HepG2 (cell line): Measurements from ENCODE around the gene ZDHHC7. TPM values are rescaled to one million over a fixed set of nuclear protein-coding genes. Genes with fewer than 3 reads are reported as not detected.

Source experiments
- ATAC-seq: fragments of 200-7000 bp; cut with Tn5 transposase; 3 replicates; pipeline ENCODE4 v1.9.1; 2020; ENCODE audit warnings: mild to moderate bottlenecking, moderate library complexity
- BruUV-seq: library from RNA; stranded (reverse); fragments of 400-500 nt; replicated peaks from 2 replicates; lab custom pipeline; 2021; lab: Mats Ljungman, UMichigan
- CTCF ChIA-PET: fragments of 300-600 bp; formaldehyde crosslinking; extraction: SDS; loops from one replicate; lab custom pipeline; 2021; ENCODE audit warnings: low total read pairs, inconsistent platforms, low intra/inter-chr PET ratio; lab: Yijun Ruan, JAX
- POLR2A ChIA-PET: fragments of 350-600 bp; sonication (Branson Sonifier 250); formaldehyde crosslinking; loops from one replicate; lab custom pipeline; 2020; ENCODE audit warnings: antibody characterized with exemption, inconsistent platforms; lab: Yijun Ruan, JAX
- DNase-seq: peaks from one replicate; pipeline ENCODE4 v3.0.0-alpha.2; 2015; ENCODE audit warnings: low spot score
- FAIRE-seq: peaks from 3 replicates; lab custom pipeline; 2011; peaks lifted over from hg19 to GRCh38; lab: Jason Lieb, UNC
- H2AFZ ChIP-seq: one replicate; pipeline ENCODE4 v1.6.1; 2011; ENCODE audit warnings: low read length, inconsistent platforms
- H3K27ac ChIP-seq: fragments of 300-600 bp; 3 replicates; pipeline ENCODE4 v1.8.0; 2011; ENCODE audit warnings: mixed run types, mild to moderate bottlenecking, mixed read lengths, low read length, inconsistent platforms; ENCODE audit not compliant: insufficient read depth; ENCODE audit errors: extremely low read length
- H3K27me3 ChIP-seq, 2 experiments: fragments of 200-600 bp in 1 of 2; 2 replicates in 1 of 2; 3 replicates in 1 of 2; pipeline versions ENCODE4 v1.6.0 to v1.8.0; 2011; ENCODE audit warnings: low read length in 2 of 2, mild to moderate bottlenecking in 2 of 2, moderate library complexity in 2 of 2, inconsistent platforms in 1 of 2; ENCODE audit not compliant: insufficient read depth in 2 of 2, control insufficient read depth in 1 of 2
- H3K36me3 ChIP-seq, 2 experiments: fragments of 200-600 bp in 1 of 2; replicated peaks in 1 of 2; 2 replicates in 1 of 2; 3 replicates in 1 of 2; pipeline versions ENCODE4 v1.5.1 to v1.8.0; 2011; ENCODE audit warnings: low read length in 2 of 2, inconsistent platforms in 1 of 2; ENCODE audit not compliant: insufficient read depth in 2 of 2, control insufficient read depth in 1 of 2
- H3K4me1 ChIP-seq: 2 replicates; pipeline ENCODE4 v1.5.1; 2012; ENCODE audit warnings: low read length, inconsistent platforms; ENCODE audit not compliant: insufficient read depth
- H3K4me2 ChIP-seq: 2 replicates; pipeline ENCODE4 v1.6.0; 2011; ENCODE audit warnings: low read depth, low read length, inconsistent platforms
- H3K4me3 ChIP-seq, 3 experiments: fragments of 200-600 bp in 1 of 3; sonication (generic), shearing (Covaris generic) in 1 of 3; replicated peaks in 1 of 3; 2 replicates each; pipeline ENCODE4 v1.5.1; 2011 to 2016; ENCODE audit warnings: low read length in 3 of 3, inconsistent platforms in 2 of 3, low read depth in 2 of 3, mild to moderate bottlenecking in 2 of 3, control low read depth in 1 of 3, mixed read lengths in 1 of 3; ENCODE audit not compliant: insufficient read depth in 1 of 3
- H3K79me2 ChIP-seq: one replicate; pipeline ENCODE4 v1.6.1; 2011; ENCODE audit warnings: low read length, inconsistent platforms; ENCODE audit not compliant: insufficient read depth
- H3K9ac ChIP-seq: 2 replicates; pipeline ENCODE4 v1.6.0; 2011; ENCODE audit warnings: mild to moderate bottlenecking, low read depth, low read length, inconsistent platforms; ENCODE audit not compliant: insufficient read depth
- H3K9me3 ChIP-seq: 2 replicates; pipeline ENCODE4 v1.5.1; 2012; ENCODE audit warnings: mild to moderate bottlenecking, low read length
- H4K20me1 ChIP-seq: 2 replicates; pipeline ENCODE4 v1.6.0; 2011; ENCODE audit warnings: inconsistent platforms, mild to moderate bottlenecking, low read length, moderate library complexity; ENCODE audit not compliant: insufficient read depth
- ATAD3A ChIP-seq: sonication (generic); formaldehyde crosslinking; IDR thresholded peaks from 2 replicates; pipeline ENCODE4 v1.4.0; 2020; ENCODE audit warnings: missing genetic modification reagents
- BCL6 ChIP-seq: IDR thresholded peaks from 2 replicates; pipeline ENCODE4 v1.6.1; 2016; ENCODE audit warnings: missing genetic modification reagents, missing compliant biosample characterization
- CBX1 ChIP-seq: IDR thresholded peaks from one replicate; pipeline ENCODE4 v1.6.1; 2016; ENCODE audit warnings: antibody characterized with exemption, low read depth
- CHCHD3 ChIP-seq: sonication (generic); formaldehyde crosslinking; IDR thresholded peaks from 2 replicates; pipeline ENCODE4 v1.8.0; 2022; ENCODE audit warnings: mild to moderate bottlenecking, missing genetic modification reagents, moderate library complexity
- DNMT1 ChIP-seq: sonication (generic); formaldehyde crosslinking; IDR thresholded peaks from 2 replicates; pipeline ENCODE4 v1.5.1; 2020; ENCODE audit warnings: mild to moderate bottlenecking, missing genetic modification reagents
- EED ChIP-seq: sonication (generic); formaldehyde crosslinking; IDR thresholded peaks from 2 replicates; pipeline ENCODE4 v1.5.0; 2020; ENCODE audit warnings: mild to moderate bottlenecking, missing genetic modification reagents
- JUND ChIP-seq: sonication (generic); formaldehyde crosslinking; IDR thresholded peaks from 2 replicates; pipeline ENCODE4 v1.8.0; 2022; ENCODE audit warnings: mild to moderate bottlenecking, missing genetic modification reagents
- MYNN ChIP-seq: sonication (generic); formaldehyde crosslinking; IDR thresholded peaks from 2 replicates; pipeline ENCODE4 v1.4.0; 2020; ENCODE audit warnings: mild to moderate bottlenecking, low read depth, missing genetic modification reagents
- RBM39 ChIP-seq: fragments of 200-400 bp; formaldehyde crosslinking; IDR thresholded peaks from one replicate; pipeline ENCODE4 v1.6.1; 2018; ENCODE audit warnings: antibody characterized with exemption, mild to moderate bottlenecking, low read depth, low read length; ENCODE audit not compliant: poor library complexity, severe bottlenecking
- ZNF343 ChIP-seq: sonication (generic); formaldehyde crosslinking; IDR thresholded peaks from 2 replicates; pipeline ENCODE4 v1.4.0; 2020; ENCODE audit warnings: mild to moderate bottlenecking, missing genetic modification reagents
- ZNF383 ChIP-seq: sonication (generic); formaldehyde crosslinking; IDR thresholded peaks from 2 replicates; pipeline ENCODE4 v1.4.0; 2020; ENCODE audit warnings: missing genetic modification reagents, mild to moderate bottlenecking, borderline replicate concordance
- ZNF703 ChIP-seq: sonication (generic); formaldehyde crosslinking; IDR thresholded peaks from 2 replicates; pipeline ENCODE4 v1.5.1; 2020; ENCODE audit warnings: missing genetic modification reagents, mild to moderate bottlenecking, moderate library complexity, borderline replicate concordance
- ZNF768 ChIP-seq: sonication (generic); formaldehyde crosslinking; IDR thresholded peaks from 2 replicates; pipeline ENCODE4 v1.4.0; 2020; ENCODE audit warnings: missing genetic modification reagents
- WGBS: methylation state at CpG from one replicate; pipeline ENCODE4 v1.1.6; 2017; ENCODE audit warnings: low lambda C conversion rate; 5-methylcytosine and 5-hydroxymethylcytosine counted together
- in situ Hi-C: cut with HindIII; loops from 2 replicates; pipeline ENCODE4 v1.10.0; 2017; ENCODE audit warnings: low pct_unique_long_range_greater_than_20kb; ENCODE audit not compliant: extremely low pct_ligation_motif_present
- intact Hi-C: fragments of 100-400 bp; cut with micrococcal nuclease; formaldehyde crosslinking; loops from one replicate; pipeline ENCODE4 v1.10.0; 2022; ENCODE audit not compliant: unreplicated experiment
- polyA plus RNA-seq, 8 experiments: library from polyadenylated mRNA; depleted of rRNA in 3 of 8; stranded (reverse) in 7 of 8; unstranded in 1 of 8; fragments of >200 nt; fragmentation: Illumina TruSeq in 4 of 8; extraction: Trizol in 4 of 8; gene quantifications; 2 replicates each; pipeline versions ENCODE4 v1.2.1 to v1.2.3, GENCODE V29; 2011 to 2016; ENCODE audit warnings: low read depth in 4 of 8, missing spikeins in 1 of 8, mixed read lengths in 1 of 8; ENCODE audit not compliant: insufficient read depth in 1 of 8
- total RNA-seq, 5 experiments: library from RNA; depleted of rRNA; stranded (reverse); fragments of >200 nt; fragmentation: Illumina TruSeq; extraction: Trizol; gene quantifications; 2 replicates each; pipeline ENCODE4 v1.2.3, GENCODE V29; 2016; ENCODE audit warnings: low read depth in 1 of 5
- TF ChIP-seq, protein P1 (sequence below): sonication (generic); formaldehyde crosslinking; IDR thresholded peaks from 2 replicates; pipeline ENCODE4 v1.8.0; 2022; ENCODE audit warnings: mild to moderate bottlenecking, missing genetic modification reagents
- TF ChIP-seq, protein P2 (sequence below): IDR thresholded peaks from 2 replicates; pipeline ENCODE4 v1.6.1; 2016; ENCODE audit warnings: missing biosample characterization, missing genetic modification reagents, low read depth
- TF ChIP-seq, protein P3 (sequence below): sonication (generic); formaldehyde crosslinking; IDR thresholded peaks from 2 replicates; pipeline ENCODE4 v1.5.0; 2020; ENCODE audit warnings: missing genetic modification reagents, mild to moderate bottlenecking, borderline replicate concordance
- TF ChIP-seq, protein P4 (sequence below): sonication (generic); formaldehyde crosslinking; IDR thresholded peaks from 2 replicates; pipeline ENCODE4 v1.8.1; 2023; ENCODE audit warnings: mild to moderate bottlenecking, moderate library complexity, missing genetic modification reagents

ZDHHC7 gene
- total and polyA plus RNA-seq, 2 of the 13 experiments (the other 11 are each of a cell fraction or from before 2014, with no cell fraction given): 46.8 to 67.6 TPM

DNA sequence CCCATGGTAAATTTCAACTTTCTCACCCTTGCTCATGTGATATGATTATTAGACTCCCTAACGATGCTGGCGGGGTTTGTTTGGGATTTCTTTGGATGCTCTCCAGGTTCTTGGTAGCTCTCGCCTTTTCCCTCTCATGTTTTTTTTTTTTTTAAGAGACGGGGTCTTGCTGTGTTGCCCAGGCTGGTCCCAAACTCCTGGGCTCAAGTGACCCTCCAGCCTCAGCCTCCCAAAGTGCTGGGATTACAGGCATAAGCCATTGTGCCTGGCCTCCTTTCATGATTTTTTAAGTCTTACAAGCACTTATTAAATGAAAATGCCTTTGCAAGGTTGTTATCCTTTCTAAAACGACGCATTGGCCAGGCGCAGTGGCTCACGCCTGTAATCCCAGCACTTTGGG is 40.3 kb upstream of the ZDHHC7 start:
- CTCF ChIA-PET: no interaction called here
- POLR2A ChIA-PET: no interaction called here
- no peak for FAIRE-seq

DNA sequence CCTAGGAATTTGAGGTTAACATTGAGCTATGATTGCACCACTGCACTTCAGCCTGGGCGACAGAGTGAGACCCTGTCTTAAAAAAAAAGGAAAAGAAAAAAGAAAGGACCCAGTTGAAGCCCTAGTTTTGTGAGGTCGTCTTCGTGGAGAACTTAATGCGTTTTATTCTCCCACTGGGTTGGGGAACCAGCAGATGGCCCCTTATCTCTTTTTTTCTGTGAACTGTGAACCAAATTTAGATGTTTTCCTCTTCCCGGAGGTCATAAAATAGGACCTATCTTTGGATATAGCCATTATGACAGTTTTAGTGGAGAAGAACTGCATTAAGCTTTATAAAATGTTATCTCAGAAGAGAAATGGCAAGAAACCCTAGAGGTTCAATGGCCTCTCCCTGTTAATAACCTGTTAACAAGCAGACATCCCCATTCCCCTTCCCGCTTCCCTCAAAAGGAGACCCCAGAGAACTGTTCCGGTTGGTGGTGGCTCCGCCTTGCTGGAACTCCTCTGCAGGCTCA is 39.8 kb upstream of the ZDHHC7 start:
- TF ChIP-seq BCL6 (CRISPR knock-in tag) (no peak), EED (CRISPR knock-in tag) (no peak), JUND (CRISPR knock-in tag) (no peak), CHCHD3 (CRISPR knock-in tag) (no peak), RBM39 (no peak), ATAD3A (no peak)
- TF ChIP-seq, protein P1, sequence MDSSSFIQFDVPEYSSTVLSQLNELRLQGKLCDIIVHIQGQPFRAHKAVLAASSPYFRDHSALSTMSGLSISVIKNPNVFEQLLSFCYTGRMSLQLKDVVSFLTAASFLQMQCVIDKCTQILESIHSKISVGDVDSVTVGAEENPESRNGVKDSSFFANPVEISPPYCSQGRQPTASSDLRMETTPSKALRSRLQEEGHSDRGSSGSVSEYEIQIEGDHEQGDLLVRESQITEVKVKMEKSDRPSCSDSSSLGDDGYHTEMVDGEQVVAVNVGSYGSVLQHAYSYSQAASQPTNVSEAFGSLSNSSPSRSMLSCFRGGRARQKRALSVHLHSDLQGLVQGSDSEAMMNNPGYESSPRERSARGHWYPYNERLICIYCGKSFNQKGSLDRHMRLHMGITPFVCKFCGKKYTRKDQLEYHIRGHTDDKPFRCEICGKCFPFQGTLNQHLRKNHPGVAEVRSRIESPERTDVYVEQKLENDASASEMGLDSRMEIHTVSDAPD (CRISPR knock-in tag): no peak
- TF ChIP-seq, protein P2, sequence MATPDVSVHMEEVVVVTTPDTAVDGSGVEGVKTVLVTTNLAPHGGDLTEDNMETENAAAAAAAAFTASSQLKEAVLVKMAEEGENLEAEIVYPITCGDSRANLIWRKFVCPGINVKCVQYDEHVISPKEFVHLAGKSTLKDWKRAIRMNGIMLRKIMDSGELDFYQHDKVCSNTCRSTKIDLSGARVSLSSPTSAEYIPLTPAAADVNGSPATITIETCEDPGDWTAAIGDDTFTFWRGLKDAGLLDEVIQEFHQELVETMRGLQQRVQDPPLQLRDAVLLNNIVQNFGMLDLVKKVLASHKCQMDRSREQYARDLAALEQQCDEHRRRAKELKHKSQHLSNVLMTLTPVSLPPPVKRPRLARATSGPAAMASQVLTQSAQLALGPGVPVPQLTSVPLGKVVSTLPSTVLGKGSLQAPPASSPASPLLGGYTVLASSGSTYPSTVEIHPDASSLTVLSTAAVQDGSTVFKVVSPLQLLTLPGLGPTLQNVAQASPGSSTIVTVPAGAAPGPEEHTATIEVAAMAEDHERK (CRISPR knock-in tag): no peak
- TF ChIP-seq, protein P3, sequence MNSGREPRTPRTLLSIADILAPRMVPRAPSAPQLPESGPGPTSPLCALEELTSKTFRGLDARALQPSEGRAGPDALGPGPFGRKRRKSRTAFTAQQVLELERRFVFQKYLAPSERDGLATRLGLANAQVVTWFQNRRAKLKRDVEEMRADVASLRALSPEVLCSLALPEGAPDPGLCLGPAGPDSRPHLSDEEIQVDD (CRISPR knock-in tag): no peak
- TF ChIP-seq, protein P4, sequence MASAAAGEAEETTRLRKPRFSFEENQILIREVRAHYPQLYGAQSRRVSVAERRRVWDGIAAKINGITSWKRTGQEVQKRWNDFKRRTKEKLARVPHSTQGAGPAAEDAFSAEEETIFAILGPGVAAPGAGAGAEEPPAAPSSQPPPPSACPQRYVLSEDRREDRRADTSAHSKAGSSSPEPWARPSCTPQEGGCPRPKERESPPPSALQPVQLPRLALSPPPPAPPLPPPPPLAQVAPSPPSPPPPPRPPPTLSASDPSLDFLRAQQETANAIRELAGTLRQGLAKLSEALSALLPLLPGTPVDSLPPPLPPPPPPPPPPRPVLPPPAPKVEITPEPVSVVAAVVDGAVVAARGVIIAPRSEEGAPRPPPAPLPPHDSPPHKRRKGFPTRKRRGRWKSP: no peak
- TF ChIP-seq, all 625 proteins: peak for 0

More for the DNA sequence above, 40.3 kb upstream of the ZDHHC7 start:
- DNase-seq (no peak), ATAC-seq (no peak)
- Histone ChIP-seq H3K9me3 (no peaks in the 10 kb centered on the region), H3K9ac (no peak overlapping the region), H2AFZ (no peak overlapping the region), H3K4me3 (no peak overlapping the region), H4K20me1 (no peaks in the 10 kb centered on the region), H3K36me3 (no peaks in the 10 kb centered on the region), H3K27me3 (peaks cover 1 to 39% of the 10 kb centered on the region in 2 experiments; a peak in 3 of 5 replicates), H3K79me2 (no peaks in the 10 kb centered on the region), H3K4me1 (peaks cover 35% of the 10 kb centered on the region), H3K4me2 (no peak overlapping the region), H3K27ac (no peak overlapping the region)
- BruUV-seq: no TSS peak
- WGBS: 63% methylated on average over 8 of the region's 8 CpGs
- intact Hi-C loops (no loop called here), in situ Hi-C loops (no loop called here)
- TF ChIP-seq CBX1 (no peak), MYNN (CRISPR knock-in tag) (no peak), ZNF343 (no peak), ZNF383 (CRISPR knock-in tag) (no peak), ZNF703 (CRISPR knock-in tag) (no peak), DNMT1 (CRISPR knock-in tag) (no peak), ZNF768 (CRISPR knock-in tag) (no peak)

More for the DNA sequence above, 39.8 kb upstream of the ZDHHC7 start:
- no peak overlapping the region for H3K27ac ChIP-seq
- WGBS: 61% methylated on average over 8 of the region's 8 CpGs
- H3K36me3 ChIP-seq: no peaks in the 10 kb centered on the region
- CTCF ChIA-PET: no interaction called here
- POLR2A ChIA-PET: no interaction called here
- H3K4me1 ChIP-seq: peaks cover 31% of the 10 kb centered on the region
- H2AFZ ChIP-seq: no peak overlapping the region
- BruUV-seq: no TSS peak
- no peak for ATAC-seq
- H3K79me2 ChIP-seq: no peaks in the 10 kb centered on the region
- in situ Hi-C loops: no loop called here
- no peak overlapping the region for H3K9ac ChIP-seq
- DNase-seq: no peak
- H3K9me3 ChIP-seq: no peaks in the 10 kb centered on the region
- FAIRE-seq: no peak
- H3K4me3 ChIP-seq: no peak overlapping the region
- H3K27me3 ChIP-seq: peaks cover 1 to 44% of the 10 kb centered on the region in 2 experiments; a peak in 3 of 5 replicates
- no peaks in the 10 kb centered on the region for H4K20me1 ChIP-seq
- H3K4me2 ChIP-seq: no peak overlapping the region
- intact Hi-C loops: no loop called here
